Adipose tissue (tissue), 3 donors: Measurements from ENCODE around the gene OTUD7B. TPM values are rescaled to one million over a fixed set of nuclear protein-coding genes. Genes with fewer than 3 reads are reported as not detected.

Source experiments
- H3K27ac ChIP-seq: one replicate; pipeline ENCODE4 v1.5.1; 2013; ENCODE audit warnings: low read depth, low read length
- WGBS, 3 donors: extraction: QIAGEN DNeasy Blood & Tissue Kit; methylation state at CpG; one replicate each; pipeline ENCODE4 v1.1.7; 2013; 5-methylcytosine and 5-hydroxymethylcytosine counted together
- polyA plus RNA-seq, 3 donors: library from polyadenylated mRNA; stranded (reverse); fragments of 200-250 nt; gene quantifications; one replicate each; pipeline ENCODE4 v1.2.3, GENCODE V29; 2013
- donor health status: healthy with polysubstance abuse.
- donor health status: Bipolar disorder and iron deficiency.
- donor health status: healthy.

OTUD7B gene
- polyA plus RNA-seq, 3 donors = 2.4 to 8.2 (median 7.5) TPM

DNA sequence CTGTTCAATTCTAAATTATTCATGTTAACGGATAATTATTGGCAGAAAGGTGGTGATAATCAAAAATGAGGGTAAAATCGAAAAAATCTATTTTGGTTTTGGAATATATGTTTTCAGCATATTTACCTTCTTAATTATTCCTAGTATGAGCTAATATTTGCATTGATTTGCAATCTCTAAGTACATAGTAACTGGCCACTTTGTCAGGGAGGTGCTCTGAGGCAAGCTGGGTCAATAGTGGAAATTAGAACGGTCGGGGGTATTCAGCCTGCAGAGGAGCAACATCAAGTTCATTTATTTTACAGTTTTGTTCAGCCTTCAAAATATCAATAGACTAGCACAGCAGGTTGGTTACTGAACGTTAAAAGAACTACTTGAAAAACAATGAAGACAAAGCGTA lies 1.8 kb downstream of the OTUD7B start:
- no peak overlapping the region for H3K27ac ChIP-seq
- 15 to 64% (median 61%) methylated on average over 6 of the region's 6 CpGs for WGBS, 3 donors

- no peak overlapping the region for H3K27ac ChIP-seq
- WGBS, 3 donors = 61 to 96% (median 92%) methylated on average over 4 of the region's 4 CpGs
Measured at GRCh38 chr1:150006881-150007421, 3.6 kb downstream of the OTUD7B start.

DNA sequence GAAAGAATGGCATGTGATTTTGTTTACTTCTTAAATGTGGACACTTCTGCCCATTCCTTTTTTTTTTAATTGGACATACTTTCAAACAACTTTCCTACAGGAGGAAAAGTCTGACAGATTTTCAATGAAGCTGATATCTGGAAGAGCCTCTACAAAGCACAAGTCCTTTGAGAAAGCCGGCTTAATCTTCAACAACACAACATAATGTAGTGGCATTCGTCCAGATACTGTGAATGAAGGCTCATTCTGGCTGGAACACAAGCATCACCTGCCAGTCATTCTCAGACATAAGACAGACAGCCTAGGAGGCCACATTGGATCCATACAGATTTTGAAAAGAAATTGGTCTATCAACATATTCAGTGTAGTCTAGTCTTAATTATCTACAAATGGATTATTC lies 4.9 kb downstream of the OTUD7B start:
- 40 to 79% (median 77%) methylated on average over 2 of the region's 2 CpGs for WGBS, 3 donors
- H3K27ac ChIP-seq = no peak overlapping the region

- no peak overlapping the region for H3K27ac ChIP-seq
- 84 to 96% (median 86%) methylated on average over 3 of the region's 3 CpGs for WGBS, 3 donors
Measured at GRCh38 chr1:150003801-150004200, 6.7 kb downstream of the OTUD7B start.

DNA sequence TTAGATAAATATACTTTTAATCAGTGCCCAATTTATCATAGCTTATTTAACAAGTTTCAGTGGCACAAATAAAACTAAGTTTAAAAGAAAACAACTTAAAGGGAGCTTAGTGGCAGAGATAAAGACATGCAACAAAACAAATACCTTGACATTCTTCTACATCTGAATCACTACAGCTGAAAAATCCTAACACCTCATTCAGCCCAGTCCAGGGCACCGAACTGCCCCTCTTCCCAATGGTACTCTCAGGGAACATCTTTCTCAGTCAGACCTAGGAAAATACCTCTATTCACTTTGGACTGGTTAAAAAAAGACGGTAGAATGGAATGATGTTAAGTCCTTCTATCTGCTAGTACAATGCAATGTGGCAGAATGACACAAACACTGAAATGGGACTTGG lies 8.3 kb downstream of the OTUD7B start:
- no peak overlapping the region for H3K27ac ChIP-seq
- WGBS, 3 donors = 83 to 93% (median 91%) methylated on average over 2 of the region's 2 CpGs

- 87 to 96% (median 91%) methylated on average over 1 of the region's 1 CpG for WGBS, 3 donors
- H3K27ac ChIP-seq = no peak overlapping the region
Measured at GRCh38 chr1:150001415-150001814, 9.1 kb downstream of the OTUD7B start.

GRCh38 chr1:149997585-149998262 lies 12.8 kb downstream of the OTUD7B start:
- no peak overlapping the region for H3K27ac ChIP-seq
- WGBS, 3 donors = 54 to 71% (median 66%) methylated on average over 6 of the region's 6 CpGs

DNA sequence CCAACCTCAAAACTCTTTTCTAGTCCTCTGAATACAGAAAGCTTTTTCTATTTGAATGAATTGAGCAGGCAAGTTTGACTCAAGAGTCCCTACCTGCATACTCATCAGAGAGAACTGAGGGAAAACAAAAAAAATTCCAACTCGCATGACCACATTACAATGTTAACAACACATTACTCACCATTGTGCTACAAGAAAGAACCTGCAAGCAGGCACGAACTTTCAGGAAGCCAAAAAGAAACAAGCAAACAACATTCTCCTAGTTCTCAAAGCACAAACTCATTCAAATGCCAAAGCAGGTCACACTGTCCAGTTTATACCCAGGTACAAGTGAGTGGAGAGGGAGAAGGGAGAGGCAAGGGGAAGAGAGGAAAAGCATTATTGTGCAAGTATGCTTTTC lies 14.6 kb downstream of the OTUD7B start:
- 35 to 68% (median 61%) methylated on average over 2 of the region's 2 CpGs for WGBS, 3 donors
- H3K27ac ChIP-seq = no peak overlapping the region

- no peak overlapping the region for H3K27ac ChIP-seq
Measured at GRCh38 chr1:149993764-149994163, 16.8 kb downstream of the OTUD7B start.

- WGBS, 3 donors = 55 to 78% (median 63%) methylated on average over 1 of the region's 1 CpG
Measured at GRCh38 chr1:149993181-149993580, 17.3 kb downstream of the OTUD7B start.

DNA sequence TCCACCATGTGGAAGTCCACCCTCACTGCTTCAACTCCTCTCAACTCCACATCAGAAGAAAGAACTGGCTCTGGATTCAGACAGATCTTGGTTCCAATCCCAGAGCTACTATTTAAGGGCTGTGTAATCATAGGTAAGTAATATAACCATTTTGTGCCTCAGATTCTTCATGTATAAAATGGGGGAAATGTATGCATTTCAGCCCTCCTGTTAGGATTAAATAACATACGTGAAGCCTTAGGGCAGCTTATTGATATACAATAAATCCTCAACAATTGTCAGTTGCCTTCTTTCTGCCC lies 23.3 kb downstream of the OTUD7B start:
- H3K27ac ChIP-seq = no peak overlapping the region
- 91 to 98% (median 96%) methylated on average over 1 of the region's 1 CpG for WGBS, 3 donors

More at GRCh38 chr1:149993181-149993580, 17.3 kb downstream of the OTUD7B start:
- no peak overlapping the region for H3K27ac ChIP-seq

- 67 to 76% (median 75%) methylated on average over 4 of the region's 4 CpGs for WGBS, 3 donors
- no peak overlapping the region for H3K27ac ChIP-seq
Measured at GRCh38 chr1:149986486-149987296, 23.8 kb downstream of the OTUD7B start.

DNA sequence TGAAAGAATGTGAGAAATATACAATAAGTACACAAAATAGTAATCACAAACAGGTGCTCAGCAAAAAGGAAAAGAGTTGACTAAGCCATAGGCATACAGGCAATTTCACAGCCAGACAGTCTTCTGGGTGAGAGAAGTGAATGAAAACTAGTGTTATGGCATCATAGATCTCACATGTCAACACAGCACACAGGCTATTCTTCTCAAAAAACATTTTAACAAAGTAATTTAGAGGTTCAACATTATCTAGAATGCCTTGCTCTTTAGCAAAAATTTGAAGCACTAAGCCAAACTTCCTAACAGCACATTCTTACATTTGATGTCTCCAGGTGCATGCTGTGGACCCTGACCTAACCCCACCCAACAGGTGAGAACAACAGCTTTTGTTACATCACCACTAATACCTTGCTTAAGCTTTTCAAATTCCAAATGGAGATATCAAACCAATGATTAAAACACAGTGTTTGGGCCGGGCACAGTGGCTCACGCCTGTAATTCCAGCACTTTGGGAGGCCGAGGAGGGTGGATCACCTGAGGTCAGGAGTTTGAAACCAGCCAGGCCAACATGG lies 30.5 kb downstream of the OTUD7B start:
- 87 to 98% (median 97%) methylated on average over 3 of the region's 3 CpGs for WGBS, 3 donors

GRCh38 chr1:149979245-149979971 lies 31.1 kb downstream of the OTUD7B start:
- WGBS, 3 donors = 92 to 95% (median 92%) methylated on average over 2 of the region's 2 CpGs

More for the DNA sequence above, 30.5 kb downstream of the OTUD7B start:
- H3K27ac ChIP-seq = no peak overlapping the region

GRCh38 chr1:149978547-149979023 lies 31.9 kb downstream of the OTUD7B start:
- no peak overlapping the region for H3K27ac ChIP-seq
- WGBS, 3 donors = 46 to 72% (median 62%) methylated on average over 1 of the region's 1 CpG

More at GRCh38 chr1:149979245-149979971, 31.1 kb downstream of the OTUD7B start:
- no peak overlapping the region for H3K27ac ChIP-seq

DNA sequence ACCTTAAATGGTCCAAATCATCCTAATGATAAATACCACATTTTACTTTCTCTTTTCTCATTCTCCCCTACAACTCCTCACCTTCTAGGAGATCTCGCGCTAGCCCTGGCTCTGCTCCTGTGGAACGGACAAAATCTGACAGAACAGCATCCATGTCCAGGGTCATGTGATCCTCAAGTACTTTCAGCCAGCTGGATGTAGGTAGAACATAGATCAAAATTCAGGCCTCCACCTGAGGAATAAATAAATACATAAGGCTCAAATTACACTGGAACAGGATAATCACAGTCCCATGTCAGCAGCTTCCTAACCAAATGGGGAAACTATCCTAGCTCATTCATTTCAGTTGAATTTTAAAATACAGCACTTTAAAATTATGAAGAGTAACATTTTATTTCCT lies 33.2 kb downstream of the OTUD7B start:
- no peak overlapping the region for H3K27ac ChIP-seq
- WGBS, 3 donors = 84 to 93% (median 92%) methylated on average over 3 of the region's 3 CpGs

DNA sequence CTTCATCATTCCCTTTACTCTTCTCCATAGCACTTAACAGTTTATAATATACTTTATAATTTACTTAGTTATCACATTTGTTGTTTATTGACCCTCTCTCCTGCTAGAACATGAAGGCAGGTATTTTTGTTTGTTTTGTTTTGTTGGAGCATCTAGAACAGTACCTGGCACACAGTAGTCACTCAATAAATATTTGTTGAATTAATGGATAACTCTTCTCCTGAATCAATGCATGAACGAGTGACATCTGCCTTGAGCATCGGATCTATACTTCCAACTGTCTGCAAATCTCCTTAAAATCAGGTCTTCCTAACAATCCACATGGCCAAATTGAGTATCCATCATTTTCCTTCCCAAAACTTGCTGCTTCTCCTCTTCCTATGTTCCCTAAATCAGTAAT lies 38.0 kb downstream of the OTUD7B start:
- no peak overlapping the region for H3K27ac ChIP-seq
- WGBS, 3 donors = 86 to 98% (median 96%) methylated on average over 2 of the region's 2 CpGs

GRCh38 chr1:149967646-149968045 lies 42.9 kb downstream of the OTUD7B start:
- H3K27ac ChIP-seq = no peak overlapping the region

DNA sequence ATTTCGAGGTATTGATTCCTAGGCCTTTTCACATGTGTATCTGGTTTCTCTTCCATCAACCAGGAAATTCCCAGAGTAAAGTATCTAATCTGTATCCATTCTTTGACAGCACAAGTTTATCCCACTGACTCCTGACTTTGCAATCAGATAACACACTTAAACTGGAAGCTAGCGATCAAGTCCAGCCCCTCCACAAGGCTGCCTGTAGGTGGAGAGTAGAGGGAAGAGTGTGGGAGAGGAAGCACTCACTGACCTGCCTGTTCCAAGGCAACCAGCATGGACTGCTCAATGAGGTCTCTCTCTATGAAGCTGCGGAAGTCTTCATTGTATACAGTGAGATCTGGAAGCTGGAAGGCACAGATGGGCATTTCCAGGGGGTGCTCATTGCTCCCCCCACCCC lies 43.5 kb downstream of the OTUD7B start:
- 56 to 93% (median 91%) methylated on average over 3 of the region's 3 CpGs for WGBS, 3 donors
- no peak overlapping the region for H3K27ac ChIP-seq
